ENCODE measurements around the gene ARSG.

GRCh38 chr17:68290955-68291835 is at the start of gene ARSG, which contains the start of gene SLC16A6:
- TF ChIP-seq CTCF (IDR thresholded peaks at IDR 0.05) (no peak), EZH2 (IDR thresholded peaks at IDR 0.05; ENCODE audit: borderline replicate concordance, insufficient read depth, low read depth, low read length, poor library complexity, severe bottlenecking) (no peak)

Measured in B cell (primary cell).